Liver (tissue), 9 donors: ENCODE measurements around the gene AQP12A. TPM values are rescaled to one million over a fixed set of nuclear protein-coding genes. Genes with fewer than 3 reads are reported as not detected.

ENCODE experiments used
- DNase-seq: peaks from one replicate; pipeline ENCODE4 v3.0.0-alpha.2; 2017; ENCODE audit warnings: low spot score
- H3K27ac ChIP-seq, 2 donors: one replicate each; pipeline ENCODE4 v1.7.0; 2013; ENCODE audit warnings: inconsistent platforms in 2 of 2, low read length in 2 of 2, control low read depth in 1 of 2, low read depth in 1 of 2, mild to moderate bottlenecking in 1 of 2
- H3K27me3 ChIP-seq, 4 donors: one replicate each; pipeline versions ENCODE4 v1.6.1 to v1.7.0; 2013; ENCODE audit warnings: low read length in 3 of 4, inconsistent platforms in 1 of 4, mild to moderate bottlenecking in 1 of 4, moderate library complexity in 1 of 4; ENCODE audit not compliant: control insufficient read depth in 4 of 4, insufficient read depth in 4 of 4
- H3K36me3 ChIP-seq, 4 donors: one replicate each; pipeline versions ENCODE4 v1.6.1 to v1.7.0; 2013; ENCODE audit warnings: low read length in 3 of 4, mild to moderate bottlenecking in 3 of 4, low read depth in 1 of 4, moderate library complexity in 1 of 4; ENCODE audit not compliant: control insufficient read depth in 4 of 4, insufficient read depth in 3 of 4
- H3K4me1 ChIP-seq, 4 donors: one replicate each; pipeline versions ENCODE4 v1.6.1 to v1.7.0; 2013; ENCODE audit warnings: low read length in 3 of 4, mild to moderate bottlenecking in 3 of 4, moderate library complexity in 1 of 4; ENCODE audit not compliant: control insufficient read depth in 4 of 4, insufficient read depth in 4 of 4
- H3K4me3 ChIP-seq, 3 donors: one replicate each; pipeline versions ENCODE4 v1.6.1 to v1.7.0; 2013; ENCODE audit warnings: low read length in 3 of 3, control low read depth in 1 of 3, low read depth in 1 of 3, mild to moderate bottlenecking in 1 of 3
- H3K9ac ChIP-seq, 2 donors: one replicate each; pipeline ENCODE4 v1.7.0; 2013; ENCODE audit warnings: low read length in 2 of 2, mild to moderate bottlenecking in 2 of 2, moderate library complexity in 2 of 2, control low read depth in 1 of 2, low read depth in 1 of 2
- H3K9me3 ChIP-seq, 4 donors: one replicate each; pipeline versions ENCODE4 v1.6.1 to v1.7.0; 2013; ENCODE audit warnings: low read length in 3 of 4; ENCODE audit not compliant: control insufficient read depth in 4 of 4
- ATF3 ChIP-seq: IDR thresholded peaks from 2 replicates; pipeline ENCODE4 v1.6.1; 2016; ENCODE audit warnings: antibody characterized with exemption
- CTCF ChIP-seq: fragments of 150-350 bp; IDR thresholded peaks from 2 replicates; pipeline ENCODE4 v1.5.1; 2017; ENCODE audit warnings: improper control_type of control experiment, low read depth, low read length; ENCODE audit not compliant: missing input control
- EGR1 ChIP-seq, 2 donors: IDR thresholded peaks; 2 replicates each; pipeline ENCODE4 v1.6.1; 2016 to 2018; ENCODE audit warnings: antibody characterized with exemption in 2 of 2, low read depth in 2 of 2
- FOXA1 ChIP-seq: IDR thresholded peaks from 2 replicates; pipeline ENCODE4 v1.6.1; 2016; ENCODE audit warnings: antibody characterized with exemption
- FOXA2 ChIP-seq: IDR thresholded peaks from 2 replicates; pipeline ENCODE4 v1.6.1; 2016; ENCODE audit warnings: antibody characterized with exemption
- GABPA ChIP-seq, 2 donors: IDR thresholded peaks in 1 of 2; conservative IDR thresholded peaks in 1 of 2; 2 replicates each; pipeline ENCODE4 v1.6.1; 2016; ENCODE audit warnings: antibody characterized with exemption in 2 of 2, mild to moderate bottlenecking in 1 of 2, moderate library complexity in 1 of 2
- HNF4A ChIP-seq, 2 donors: conservative IDR thresholded peaks; 2 replicates each; pipeline ENCODE4 v1.6.1; 2016; ENCODE audit warnings: antibody characterized with exemption in 2 of 2, mild to moderate bottlenecking in 2 of 2
- HNF4G ChIP-seq: IDR thresholded peaks from 2 replicates; pipeline ENCODE4 v1.6.1; 2016; ENCODE audit warnings: antibody characterized with exemption
- JUND ChIP-seq, 2 donors: IDR thresholded peaks; 2 replicates each; pipeline ENCODE4 v1.6.1; 2016; ENCODE audit warnings: antibody characterized with exemption in 2 of 2
- MAX ChIP-seq: IDR thresholded peaks from 2 replicates; pipeline ENCODE4 v1.6.1; 2016; ENCODE audit warnings: antibody characterized with exemption
- NR2F2 ChIP-seq: IDR thresholded peaks from 2 replicates; pipeline ENCODE4 v1.6.1; 2016; ENCODE audit warnings: antibody characterized with exemption
- RAD21 ChIP-seq, 2 donors: IDR thresholded peaks; 2 replicates each; pipeline ENCODE4 v1.6.1; 2016; ENCODE audit warnings: antibody characterized with exemption in 2 of 2, mild to moderate bottlenecking in 2 of 2
- REST ChIP-seq: IDR thresholded peaks from 2 replicates; pipeline ENCODE4 v1.6.1; 2016; ENCODE audit warnings: antibody characterized with exemption, mild to moderate bottlenecking
- RXRA ChIP-seq, 2 donors: IDR thresholded peaks; 2 replicates each; pipeline ENCODE4 v1.6.1; 2017 to 2018; ENCODE audit warnings: antibody characterized with exemption in 2 of 2, mild to moderate bottlenecking in 1 of 2
- SP1 ChIP-seq: IDR thresholded peaks from 2 replicates; pipeline ENCODE4 v1.6.1; 2018; ENCODE audit warnings: antibody characterized with exemption, mild to moderate bottlenecking
- TAF1 ChIP-seq: conservative IDR thresholded peaks from 2 replicates; pipeline ENCODE4 v1.6.1; 2016; ENCODE audit warnings: antibody characterized with exemption, mild to moderate bottlenecking
- YY1 ChIP-seq: IDR thresholded peaks from 2 replicates; pipeline ENCODE4 v1.6.1; 2016; ENCODE audit warnings: antibody characterized with exemption, mild to moderate bottlenecking
- ZBTB33 ChIP-seq: IDR thresholded peaks from 2 replicates; pipeline ENCODE4 v1.6.1; 2016; ENCODE audit warnings: antibody characterized with exemption
- whole genome bisulfite sequencing: extraction: QIAGEN DNeasy Blood & Tissue Kit; methylation state at CpG from one replicate; pipeline ENCODE4 v1.1.7; 2013; 5-methylcytosine and 5-hydroxymethylcytosine counted together
- polyA plus RNA-seq, 2 donors: library from polyadenylated mRNA; stranded (reverse) in 1 of 2; unstranded in 1 of 2; fragments of 200-250 nt in 1 of 2; fragments of >200 nt in 1 of 2; fragmentation: Nextera tagmentation in 1 of 2; extraction: Ambion mirVana in 1 of 2; gene quantifications; one replicate each; pipeline versions ENCODE4 v1.2.1 to v1.2.3, GENCODE V29; 2013 to 2015
- total RNA-seq, 2 donors: library from RNA; depleted of rRNA; stranded (reverse); fragments of >200 nt; gene quantifications; one replicate each; pipeline ENCODE4 v1.2.3, GENCODE V29; 2014
- donor health status: healthy.
- donor health status: healthy.
- donor health status: healthy.
- donor health status: healthy.
- donor health status: healthy.

The AQP12A gene
- total and polyA plus RNA-seq, 4 donors, result not detected

- Histone ChIP-seq H3K27me3 (peaks cover 0 to 3% (median 0%) of the 10 kb centered on the region in 4 donors), H3K4me3 (no peak overlapping the region), H3K36me3 (no peaks in the 10 kb centered on the region), H3K4me1 (no peaks in the 10 kb centered on the region), H3K27ac (no peak overlapping the region), H3K9ac (no peak overlapping the region), H3K9me3 (no peaks in the 10 kb centered on the region)
- 72% methylated on average over 15 of the region's 15 CpGs for WGBS
- TF ChIP-seq REST (no peak), RAD21 (IDR thresholded peaks at IDR 0.05) (no peak), FOXA2 (no peak), SP1 (no peak), RXRA (IDR thresholded peaks at IDR 0.05) (no peak)
- DNase-seq, result no peak
Measured at GRCh38 chr2:240707043-240707756, 15.5 kb downstream of the AQP12A start.

- Histone ChIP-seq H3K4me1 (no peaks in the 10 kb centered on the region), H3K4me3 (no peak overlapping the region), H3K9ac (no peak overlapping the region), H3K36me3 (no peaks in the 10 kb centered on the region), H3K9me3 (no peaks in the 10 kb centered on the region), H3K27ac (no peak overlapping the region), H3K27me3 (peaks cover 0 to 3% (median 0%) of the 10 kb centered on the region in 4 donors)
- WGBS, result 67% methylated on average over 10 of the region's 10 CpGs
- no peak for DNase-seq
- TF ChIP-seq MAX (no peak), YY1 (no peak), ATF3 (no peak), HNF4A (conservative IDR thresholded peaks at IDR 0.05) (no peak), REST (no peak), JUND (IDR thresholded peaks at IDR 0.05) (no peak), FOXA1 (no peak), FOXA2 (no peak), CTCF (no peak), EGR1 (IDR thresholded peaks at IDR 0.05; ENCODE audit: low read depth in 2 of 2) (no peak), NR2F2 (no peak), HNF4G (no peak), GABPA (IDR thresholded peaks at IDR 0.05 in 1 of 2, conservative IDR thresholded peaks at IDR 0.05 in 1 of 2) (no peak), TAF1 (no peak), ZBTB33 (no peak), RXRA (IDR thresholded peaks at IDR 0.05) (no peak), SP1 (no peak), RAD21 (IDR thresholded peaks at IDR 0.05) (no peak)
Measured at GRCh38 chr2:240707821-240708220, 16.2 kb downstream of the AQP12A start.
